ENCODE data around the gene TCF15. TPM values are rescaled to one million over a fixed set of nuclear protein-coding genes. Genes with fewer than 3 reads are reported as not detected.
A peak's percentile ranks its signal among the peaks of the same experiment; 100 is the strongest.

Gene TCF15
- total and polyA plus RNA-seq, 2 of the 13 experiments (the other 11 are each of a cell fraction or from before 2014, with no cell fraction given): not detected

- no peak for TF ChIP-seq SOX6 (IDR thresholded peaks at IDR 0.05)
- no peak for TF ChIP-seq SOX6 (CRISPR knock-in tag; IDR thresholded peaks at IDR 0.05)
- no peak for TF ChIP-seq ZNF430 (CRISPR knock-in tag; IDR thresholded peaks at IDR 0.05)
- no peak for TF ChIP-seq ZBTB1 (CRISPR knock-in tag; IDR thresholded peaks at IDR 0.05; ENCODE audit: borderline replicate concordance)
- no peak for TF ChIP-seq ZNF432 (CRISPR knock-in tag; IDR thresholded peaks at IDR 0.05; ENCODE audit: borderline replicate concordance)
- TF ChIP-seq ZNF543 (CRISPR knock-in tag; IDR thresholded peaks at IDR 0.05): no peak; the same call in 1 of the 2 replicates
- no peak for TF ChIP-seq KLF9 (CRISPR knock-in tag; IDR thresholded peaks at IDR 0.05; ENCODE audit: low read depth)
- no peak for TF ChIP-seq JUN (CRISPR knock-in tag; IDR thresholded peaks at IDR 0.05)
- TF ChIP-seq NCOA5 (CRISPR knock-in tag; IDR thresholded peaks at IDR 0.05): no peak
- peak; percentile 41; the same call in 1 of the 2 replicates for TF ChIP-seq ZNF567 (CRISPR knock-in tag; IDR thresholded peaks at IDR 0.05; ENCODE audit: borderline replicate concordance)
- TF ChIP-seq TBP (CRISPR knock-in tag; IDR thresholded peaks at IDR 0.05): no peak
- TF ChIP-seq IKZF4 (CRISPR knock-in tag; IDR thresholded peaks at IDR 0.05; ENCODE audit: borderline replicate concordance, low read depth, not compliant biosample characterization): no peak
- peak; percentile 69 for TF ChIP-seq CENPT (CRISPR knock-in tag; IDR thresholded peaks at IDR 0.05; ENCODE audit: low read depth)
- TF ChIP-seq ZNF784 (CRISPR knock-in tag; IDR thresholded peaks at IDR 0.05; ENCODE audit: borderline replicate concordance): no peak
- no peak; the same call in 1 of the 2 replicates for TF ChIP-seq ZBTB42 (CRISPR knock-in tag; IDR thresholded peaks at IDR 0.05)
- TF ChIP-seq TAF1 (CRISPR knock-in tag; IDR thresholded peaks at IDR 0.05): peak; percentile 36; the same call in 1 of the 2 replicates
- no peak; the same call in 1 of the 2 replicates for TF ChIP-seq ZNF280D (CRISPR knock-in tag; IDR thresholded peaks at IDR 0.05)
- no peak for TF ChIP-seq ZNF589 (CRISPR knock-in tag; conservative IDR thresholded peaks at IDR 0.05)
- TF ChIP-seq MAZ (IDR thresholded peaks at IDR 0.05; ENCODE audit: borderline replicate concordance, low read depth, low read length): 0 out of 2 replicates have a peak, but pooled peaks have one; percentile 17
- no peak for TF ChIP-seq MAZ (CRISPR knock-in tag; IDR thresholded peaks at IDR 0.05; ENCODE audit: low read depth)
- no peak for TF ChIP-seq SOX5 (CRISPR knock-in tag; IDR thresholded peaks at IDR 0.05; ENCODE audit: borderline replicate concordance)
- no peak for TF ChIP-seq KAT7 (CRISPR knock-in tag; IDR thresholded peaks at IDR 0.05; ENCODE audit: borderline replicate concordance)
- TF ChIP-seq MYC (CRISPR knock-in tag; IDR thresholded peaks at IDR 0.05; ENCODE audit: borderline replicate concordance): no peak
- TF ChIP-seq CEBPZ (IDR thresholded peaks at IDR 0.05; ENCODE audit: low read length): no peak
- no peak for TF ChIP-seq GATA4 (IDR thresholded peaks at IDR 0.05; ENCODE audit: borderline replicate concordance, low read depth)
Measured at GRCh38 chr20:652615-653109, 42.6 kb upstream of the TCF15 start (continued).

All from HepG2 (cell line).